GM19043 (cell line): ENCODE measurements around the gene ATP13A4.

Experiments
- ATAC-seq: cut with Tn5 transposase; IDR thresholded peaks from one replicate; pipeline ENCODE4 v1.9.1; 2021; ENCODE audit warnings: low read depth; ENCODE audit not compliant: unreplicated experiment

ATP13A4 gene

DNA sequence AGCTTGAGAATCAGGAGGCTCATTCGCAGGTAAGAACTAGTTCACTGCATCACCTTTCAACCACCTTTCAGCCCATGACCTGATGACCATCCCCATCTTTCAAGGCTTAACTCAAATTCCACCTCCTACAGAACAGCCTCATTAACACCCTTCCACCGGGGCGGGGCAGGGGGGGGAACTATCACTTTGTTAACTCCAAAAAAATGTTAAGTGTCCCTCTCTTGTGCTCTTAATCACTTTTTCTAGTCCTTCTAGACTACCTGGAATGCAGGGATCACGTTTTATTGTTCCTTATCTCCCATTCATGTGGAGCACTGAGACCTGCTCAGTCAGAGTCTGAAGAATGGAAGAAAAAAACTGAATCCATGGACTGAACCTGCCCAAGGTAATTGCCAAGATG is 51.8 kb downstream of the ATP13A4 start:
- ATAC-seq, result no peak

DNA sequence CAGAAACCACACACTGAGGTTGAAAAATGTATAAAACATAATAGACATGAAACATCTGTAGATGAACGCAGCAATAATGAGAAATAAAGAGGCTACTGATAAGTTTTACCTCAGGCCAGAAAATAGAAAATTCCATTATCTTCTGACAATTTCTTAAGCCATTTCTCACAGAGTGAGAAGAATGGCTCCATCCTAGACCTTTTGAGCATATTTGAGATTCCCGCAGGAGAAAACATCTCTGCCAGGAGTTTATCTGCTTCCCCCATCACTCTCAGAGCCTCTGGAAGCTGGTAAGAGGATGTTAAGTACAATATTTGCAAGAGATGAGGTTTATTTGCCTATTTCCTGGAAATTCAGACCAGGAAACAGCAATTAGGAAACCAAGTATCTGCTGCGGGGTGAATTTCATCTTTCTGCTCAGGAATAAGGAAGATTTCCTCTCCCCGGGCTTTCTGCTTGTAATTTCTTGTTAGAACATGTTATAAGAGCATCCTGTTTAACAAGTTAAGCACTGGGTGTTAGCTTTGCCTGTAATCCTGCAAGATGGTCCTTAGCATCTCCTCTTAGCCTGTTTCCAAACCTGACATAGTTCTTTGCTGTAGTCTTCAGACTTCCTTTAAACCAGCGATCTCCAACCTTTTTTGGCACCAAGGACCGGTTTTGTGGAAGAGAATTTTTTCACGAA is 54.8 kb downstream of the ATP13A4 start:
- ATAC-seq, result no peak

DNA sequence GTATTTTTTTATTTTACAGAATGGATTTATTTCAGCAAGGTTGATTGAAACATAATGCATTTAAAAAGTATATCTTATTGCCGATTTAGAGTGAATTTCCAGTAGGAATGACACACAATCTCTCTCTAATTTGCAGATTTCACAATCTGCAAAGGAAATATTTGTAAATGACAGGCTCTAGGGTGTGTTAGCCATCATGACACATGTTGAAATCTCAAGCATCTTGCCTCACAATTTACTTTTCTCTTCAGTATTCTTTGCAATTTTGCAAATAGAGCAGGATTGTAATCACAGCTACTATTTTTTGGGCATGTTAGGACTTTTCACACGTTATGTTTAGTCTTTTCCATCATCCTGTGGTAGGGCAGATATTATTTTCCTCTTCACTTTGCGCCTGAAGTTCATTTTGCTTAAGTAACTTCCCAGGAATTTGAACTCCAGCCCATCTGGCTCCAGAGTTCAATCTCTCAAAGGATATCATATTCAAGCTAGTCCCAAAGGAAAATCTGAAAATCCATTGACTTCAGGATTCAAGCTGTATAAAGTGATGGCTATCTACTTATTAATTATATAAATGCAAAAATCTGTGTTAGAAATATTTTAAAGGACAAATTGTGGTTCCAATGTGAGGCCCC is 55.4 kb downstream of the ATP13A4 start:
- ATAC-seq, result no peak

DNA sequence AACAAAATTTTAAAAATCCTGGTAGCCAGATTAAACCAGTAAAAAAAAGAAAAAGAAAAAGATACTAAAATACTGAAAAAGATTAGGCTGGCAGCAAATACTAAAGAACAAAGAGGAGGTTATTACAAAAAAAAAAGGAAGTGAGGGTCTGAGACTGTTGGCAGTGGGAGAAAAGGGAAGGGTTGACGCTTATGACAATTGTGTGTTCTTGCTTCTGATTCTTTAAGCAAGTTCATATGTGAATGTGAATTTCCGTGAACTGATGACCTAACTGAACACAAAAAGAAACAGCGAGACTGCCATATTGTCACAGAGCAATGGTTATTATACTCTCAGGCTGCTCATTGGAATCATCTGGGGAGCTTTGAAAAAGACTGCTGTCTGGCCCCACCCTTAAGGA is 56.5 kb downstream of the ATP13A4 start:
- ATAC-seq, result no peak

DNA sequence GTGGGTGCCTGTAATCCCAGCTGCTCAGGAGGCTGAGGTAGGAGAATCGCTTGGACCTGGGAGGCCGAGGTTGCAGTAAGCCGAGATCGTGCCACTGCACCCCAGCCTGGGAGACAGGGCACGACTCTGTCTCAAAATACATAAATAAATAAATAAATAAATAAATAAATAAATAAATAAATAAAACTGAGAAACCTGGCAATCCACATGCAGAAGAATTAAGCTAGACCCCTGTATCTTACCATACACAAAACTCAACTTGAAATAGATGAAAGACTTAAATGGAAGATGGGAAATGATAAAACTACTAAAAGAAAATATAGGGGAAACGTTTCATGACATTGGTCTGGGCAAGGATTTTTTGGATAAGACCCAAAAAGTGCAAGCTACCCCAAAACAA is 58.0 kb downstream of the ATP13A4 start:
- no peak for ATAC-seq

DNA sequence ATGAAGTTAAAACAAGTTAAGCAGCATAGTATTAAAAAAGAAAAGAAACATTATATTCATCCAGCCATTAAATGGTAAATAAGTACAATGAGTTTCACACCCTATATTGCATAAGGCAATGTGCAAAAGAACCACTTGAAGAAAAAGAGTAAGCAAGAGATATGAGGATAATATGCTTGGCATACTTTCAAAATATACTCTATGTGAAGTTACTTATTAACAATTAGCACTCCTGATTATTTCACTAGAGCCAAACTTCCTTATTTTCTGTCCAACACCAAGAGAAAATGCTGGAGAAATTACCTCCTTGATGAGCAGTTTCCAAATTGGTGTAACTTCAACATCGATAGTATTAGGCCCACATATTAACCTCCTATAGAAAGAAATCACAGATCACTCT is 63.7 kb downstream of the ATP13A4 start:
- ATAC-seq, result no peak

DNA sequence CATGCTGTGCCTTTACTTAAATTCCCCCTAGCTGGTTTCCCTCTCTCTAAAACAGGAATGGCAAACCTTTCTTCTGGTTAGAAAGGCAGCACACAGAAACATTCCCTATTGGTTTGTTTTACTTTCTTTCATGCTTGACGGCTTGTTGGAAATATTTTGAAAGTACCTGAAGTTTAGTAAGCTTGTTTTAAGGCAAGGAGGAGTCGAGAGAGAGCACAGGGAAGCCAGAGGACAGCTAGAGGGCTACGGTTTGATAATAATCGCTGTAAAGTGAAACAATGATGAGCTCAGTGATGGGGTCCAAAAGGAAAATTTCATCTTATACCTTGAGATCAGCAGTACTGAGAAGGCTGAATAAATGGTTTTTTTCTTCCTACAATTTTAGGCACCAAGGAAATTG is 64.1 kb downstream of the ATP13A4 start:
- no peak for ATAC-seq

DNA sequence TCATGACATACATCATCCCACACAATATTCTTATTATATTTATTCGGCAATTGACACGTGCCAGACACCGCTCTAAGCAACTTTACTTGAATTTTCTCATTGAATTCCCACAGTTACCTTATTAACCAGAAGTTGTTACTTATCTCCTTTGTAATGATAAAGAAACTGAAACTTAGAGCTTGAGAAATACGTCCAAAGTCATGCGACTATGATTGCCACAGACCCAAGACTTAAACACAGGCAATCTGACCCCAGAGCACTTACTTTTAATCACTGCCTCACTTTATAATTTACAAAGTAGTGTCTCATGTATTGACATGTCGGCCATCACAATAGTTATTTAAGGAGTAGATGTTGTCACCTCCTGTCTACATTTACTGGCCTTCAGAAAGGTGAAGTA is 64.7 kb downstream of the ATP13A4 start:
- no peak for ATAC-seq

DNA sequence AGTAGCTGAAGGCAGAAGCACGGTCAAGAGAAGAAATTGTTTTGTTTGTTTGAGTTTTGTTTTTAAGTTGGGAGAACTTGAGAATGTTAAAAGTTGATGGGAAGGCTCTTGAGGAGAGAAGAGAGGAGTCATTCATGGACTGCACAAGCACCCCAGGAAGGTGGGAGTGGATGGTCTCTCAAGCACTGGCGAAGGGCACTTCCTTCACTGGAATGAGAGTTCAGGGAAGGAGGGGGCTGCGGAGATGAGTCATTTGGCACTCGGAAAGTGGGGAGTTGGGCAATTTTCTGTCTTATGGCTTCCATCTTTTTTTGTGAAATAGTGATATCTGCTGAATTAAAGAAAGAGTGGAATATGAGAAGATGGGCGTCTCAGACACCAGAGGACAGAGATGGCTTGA is 66.0 kb downstream of the ATP13A4 start:
- ATAC-seq, result no peak

DNA sequence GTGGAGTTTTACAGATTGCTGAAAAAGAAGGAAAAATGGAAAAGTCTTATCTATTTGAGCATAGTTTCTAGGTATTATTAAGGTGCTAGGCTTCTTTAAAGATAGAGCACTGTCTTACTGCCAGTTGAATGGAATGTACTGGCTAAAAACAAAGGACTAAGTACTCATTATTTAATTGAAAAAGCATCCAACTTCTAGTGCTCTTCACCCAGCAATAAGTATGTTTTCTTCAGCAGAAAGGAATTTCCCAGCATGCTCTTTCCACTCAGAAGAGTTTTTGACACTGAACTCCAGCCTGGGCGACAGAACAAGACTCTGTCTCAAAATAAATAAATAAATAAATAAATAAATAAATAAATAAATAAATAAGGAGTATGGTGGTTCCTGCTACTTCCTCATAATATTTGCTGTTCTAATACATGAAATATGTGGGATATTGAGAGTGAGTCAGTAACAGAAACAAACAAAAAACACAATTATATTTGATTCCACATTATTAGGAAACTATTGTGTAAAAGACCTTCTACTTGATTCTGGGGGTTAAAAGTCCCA is 70.6 kb downstream of the ATP13A4 start:
- ATAC-seq, result no peak

DNA sequence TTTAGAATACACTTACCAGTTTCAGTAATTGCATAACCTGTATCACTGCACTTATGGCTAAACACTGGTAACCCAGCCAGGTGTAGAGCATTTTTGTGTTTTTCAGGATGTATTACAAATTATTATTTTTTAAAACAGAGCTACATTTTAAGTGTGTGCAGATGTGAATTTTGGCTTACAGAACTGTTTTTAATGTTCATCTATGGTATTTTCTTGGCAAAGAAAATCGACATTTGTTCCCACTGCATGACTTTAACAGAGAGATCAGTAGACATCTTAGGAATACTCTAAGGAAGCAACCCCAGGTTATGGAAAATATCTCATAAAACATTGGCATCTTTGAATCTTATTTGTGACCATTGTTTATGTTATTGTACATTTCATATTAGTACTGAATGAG is 73.3 kb downstream of the ATP13A4 start:
- ATAC-seq, result no peak

DNA sequence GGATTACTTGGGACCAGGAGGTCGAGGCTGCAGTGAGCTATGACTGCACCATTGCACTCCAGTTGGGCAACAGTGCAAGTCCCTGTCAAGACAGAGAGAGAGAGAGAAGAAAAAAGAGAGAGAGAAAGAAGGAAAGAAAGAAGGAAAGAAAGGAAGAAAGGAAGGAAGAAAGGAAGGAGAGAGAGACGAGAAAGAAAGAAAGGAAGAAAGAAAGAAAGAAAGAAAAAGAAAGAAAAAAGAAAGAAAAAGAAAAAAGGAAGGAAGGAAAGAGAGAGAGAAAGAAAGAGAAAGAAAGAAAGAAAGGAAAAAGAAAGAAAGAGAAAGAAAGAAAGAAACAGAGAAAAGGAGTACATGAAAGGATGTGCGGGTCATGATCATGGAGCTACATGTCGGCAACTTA is 80.2 kb downstream of the ATP13A4 start:
- ATAC-seq, result no peak

DNA sequence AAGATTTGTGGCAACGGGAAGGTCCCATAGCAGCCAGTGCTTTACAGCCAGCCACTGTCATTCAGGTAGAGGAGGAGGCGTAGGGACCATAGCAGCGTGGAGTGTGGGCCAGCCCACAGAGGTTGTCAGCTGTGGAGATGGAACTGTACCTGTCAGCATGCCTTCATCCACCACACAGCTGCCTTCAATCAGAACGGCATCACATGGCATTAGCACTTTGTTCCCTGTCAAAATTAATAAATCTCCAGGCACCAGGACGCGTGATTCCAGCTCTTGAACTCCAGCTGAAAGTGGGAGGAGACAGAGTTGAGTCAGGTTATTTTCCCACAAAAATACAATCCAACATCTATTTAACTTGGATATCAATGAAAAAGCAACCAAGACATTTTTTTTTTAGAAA is 84.0 kb downstream of the ATP13A4 start:
- no peak for ATAC-seq

DNA sequence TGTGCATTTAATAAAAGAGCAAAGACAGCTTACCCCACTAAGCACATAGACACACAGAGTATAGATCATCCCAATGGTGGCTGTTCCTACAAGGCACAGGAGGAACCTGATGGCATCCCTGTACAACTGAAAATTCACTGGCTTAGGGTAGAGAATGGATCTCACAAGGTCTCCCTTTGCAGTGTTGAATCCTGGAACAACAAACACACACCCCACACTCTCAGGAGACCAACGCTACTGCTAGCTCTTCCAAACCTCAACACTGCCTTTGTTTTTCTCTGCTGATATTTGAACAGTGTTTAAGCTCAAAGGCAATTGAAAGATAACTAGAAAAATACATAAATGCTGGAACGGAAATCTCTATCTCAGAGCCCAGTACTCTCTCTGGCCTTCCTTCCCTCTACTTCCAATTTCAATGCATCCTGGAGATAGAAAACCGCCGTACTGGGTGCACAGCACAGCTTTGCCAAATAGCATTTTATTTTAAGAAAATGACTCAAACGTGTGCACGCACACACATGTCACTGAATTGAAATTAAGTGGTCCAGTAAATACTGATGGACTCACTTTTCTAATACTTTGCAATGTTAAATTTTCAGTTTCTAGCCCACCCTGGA is 88.6 kb downstream of the ATP13A4 start:
- no peak for ATAC-seq

DNA sequence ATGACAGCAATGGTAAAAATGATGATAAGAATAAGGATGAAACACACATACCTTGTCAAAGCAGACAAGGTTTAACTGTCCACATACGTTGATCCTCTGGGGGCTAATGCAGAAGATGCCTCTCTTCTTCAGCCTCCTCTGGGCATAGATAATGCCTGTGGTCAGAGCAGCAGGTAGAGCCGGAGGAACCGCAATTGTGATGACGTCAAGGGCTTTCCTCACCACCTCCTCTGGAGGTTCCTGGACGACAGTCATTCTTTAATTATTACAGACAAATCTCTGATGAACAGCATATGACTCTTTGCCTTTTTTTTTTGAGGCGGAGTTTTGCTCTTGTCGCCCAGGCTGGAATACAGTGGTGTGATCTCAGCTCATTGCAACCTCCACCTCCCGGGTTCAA is 89.8 kb downstream of the ATP13A4 start:
- no peak for ATAC-seq

DNA sequence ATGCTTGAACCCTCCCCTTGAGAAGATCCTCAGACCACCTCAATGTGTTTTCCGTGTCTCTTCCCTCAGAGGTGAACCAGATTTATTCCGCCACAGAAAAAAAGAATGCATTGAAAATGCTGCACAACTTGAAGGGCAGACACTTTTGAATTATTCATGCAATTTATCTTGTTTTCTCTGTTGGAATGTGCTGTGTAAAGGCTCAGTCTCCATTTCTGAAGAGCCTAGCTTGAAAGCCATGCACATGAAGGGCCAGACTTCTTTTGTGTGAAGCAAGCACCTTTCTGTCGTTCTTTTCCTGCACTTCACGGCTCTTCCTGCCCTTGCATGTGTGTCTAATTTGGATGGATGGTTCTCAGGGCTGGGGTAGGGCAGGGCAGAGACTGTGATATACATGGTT is 97.2 kb downstream of the ATP13A4 start:
- no peak for ATAC-seq

DNA sequence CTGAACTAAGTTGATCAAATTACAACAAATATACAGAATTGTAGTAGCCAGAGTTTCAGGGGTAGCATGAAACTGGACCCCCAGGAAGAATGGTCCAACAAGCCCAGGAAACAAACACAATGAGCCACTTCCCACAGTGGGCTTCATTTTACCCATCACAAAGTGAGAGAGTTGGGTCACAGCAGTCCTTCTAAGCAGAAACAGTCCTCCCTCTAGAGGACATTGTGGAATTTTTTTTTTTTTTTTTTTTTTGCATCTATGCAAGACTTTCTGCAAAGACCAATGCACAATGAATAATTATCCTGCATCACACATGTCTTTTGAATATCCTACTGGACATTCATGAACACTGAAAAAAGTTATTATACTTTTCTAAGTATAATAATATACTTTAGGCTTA is 102.4 kb downstream of the ATP13A4 start:
- ATAC-seq, result no peak

DNA sequence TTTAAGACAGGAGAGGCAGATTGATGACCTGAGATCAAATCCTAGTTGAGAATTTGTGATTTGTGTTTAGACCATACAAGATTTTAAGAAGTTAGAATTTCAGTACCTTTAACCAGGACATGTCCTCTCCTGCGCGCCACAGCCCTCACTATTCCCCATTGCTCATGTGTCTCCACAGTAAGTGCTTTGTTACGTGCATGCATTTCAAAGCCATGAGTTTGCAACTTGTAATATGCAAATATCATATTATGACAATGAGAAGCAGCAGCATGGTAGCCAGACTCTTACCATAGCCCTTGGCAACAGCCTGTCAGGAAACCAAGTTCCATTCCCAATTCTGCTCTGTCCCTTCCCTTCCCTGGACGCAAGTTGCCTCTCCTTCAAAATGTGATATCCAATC is 102.8 kb downstream of the ATP13A4 start:
- ATAC-seq, result no peak

DNA sequence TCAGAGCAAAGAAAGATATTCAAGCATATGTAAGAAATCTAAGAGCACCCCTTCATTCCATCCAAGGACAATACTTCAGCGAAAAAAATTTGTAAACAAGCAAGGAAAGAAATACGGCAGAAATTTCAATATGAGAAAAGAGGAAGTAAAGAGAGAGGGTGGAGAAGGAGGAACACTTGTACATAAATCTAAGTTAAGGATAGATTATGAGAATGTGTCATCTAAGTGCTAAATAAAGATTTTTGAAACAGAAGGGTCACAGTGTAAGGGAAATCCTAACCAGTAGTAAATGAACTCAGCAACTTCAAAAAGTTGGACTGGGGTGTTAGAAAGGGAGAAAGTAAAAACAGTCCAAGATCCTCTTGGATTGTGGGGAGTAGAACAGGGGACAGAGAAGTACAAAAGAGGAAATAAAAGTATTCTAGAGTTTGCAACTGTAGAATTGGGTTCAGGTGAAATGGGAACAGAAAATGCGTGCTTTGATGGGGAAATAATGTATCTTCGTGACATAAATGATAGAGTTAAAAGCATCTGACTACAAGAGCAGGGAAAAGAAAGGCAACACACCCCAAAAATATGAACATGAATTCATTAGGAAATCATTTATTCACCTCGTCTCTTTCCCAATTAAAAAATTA is 107.6 kb downstream of the ATP13A4 start:
- ATAC-seq, result no peak

DNA sequence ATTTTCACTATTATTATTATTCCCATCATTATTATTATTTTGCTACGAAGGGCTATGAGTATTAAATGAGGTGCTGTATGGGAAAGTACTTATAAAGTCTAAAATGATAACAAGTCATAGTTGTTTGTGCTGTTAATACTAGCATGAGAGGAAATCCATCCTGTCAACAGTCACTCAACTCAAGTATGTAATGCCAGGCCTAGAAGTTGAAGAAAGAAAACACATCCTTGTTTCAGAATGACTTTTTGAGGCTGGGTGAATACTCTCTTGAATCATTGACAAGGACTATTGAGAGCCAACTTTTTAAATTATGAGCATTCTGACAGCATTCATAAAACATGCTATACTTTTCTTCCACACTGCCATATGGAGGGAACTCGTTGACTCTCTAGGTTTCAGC is 115.3 kb downstream of the ATP13A4 start:
- no peak for ATAC-seq

DNA sequence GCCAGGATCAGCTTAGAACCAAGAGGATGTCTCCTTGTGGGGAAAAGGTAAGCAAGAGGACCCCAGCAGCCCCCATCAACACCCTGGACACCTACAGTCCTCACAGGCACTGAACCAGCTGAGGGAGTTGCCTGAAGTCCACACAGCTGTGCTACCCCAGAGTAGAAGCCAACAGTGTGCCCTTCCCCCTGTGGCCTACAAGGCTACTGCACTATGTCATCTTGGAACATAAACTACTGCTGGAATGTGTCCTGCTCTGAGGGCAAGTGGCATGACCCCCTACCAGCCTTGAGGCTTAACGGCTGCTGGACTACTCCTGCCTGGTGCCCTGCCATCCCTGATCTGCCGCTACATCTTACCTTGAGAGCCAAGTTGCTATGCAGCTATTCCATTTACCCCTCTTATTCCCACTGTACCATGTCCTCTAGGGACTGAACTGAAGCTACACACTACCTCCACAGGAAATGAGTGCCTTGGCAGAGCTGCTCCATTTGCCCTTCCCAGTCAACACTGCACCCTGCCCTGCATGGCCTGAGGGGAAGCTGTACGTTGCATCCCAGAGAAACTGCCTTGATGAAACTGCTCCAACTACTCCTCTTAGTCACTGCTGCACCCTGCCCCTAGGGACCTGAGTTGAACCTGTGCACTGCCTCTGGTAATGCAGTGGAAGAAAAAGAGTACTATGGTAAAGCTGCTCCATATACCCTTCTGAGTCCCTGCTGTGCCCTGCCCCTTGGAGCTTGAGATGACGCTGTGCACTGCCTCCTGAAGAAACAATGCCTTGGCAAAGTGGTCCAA is 135.9 kb downstream of the ATP13A4 start:
- no peak for ATAC-seq
